Measurements from ENCODE around the gene NPY5R.

DNA sequence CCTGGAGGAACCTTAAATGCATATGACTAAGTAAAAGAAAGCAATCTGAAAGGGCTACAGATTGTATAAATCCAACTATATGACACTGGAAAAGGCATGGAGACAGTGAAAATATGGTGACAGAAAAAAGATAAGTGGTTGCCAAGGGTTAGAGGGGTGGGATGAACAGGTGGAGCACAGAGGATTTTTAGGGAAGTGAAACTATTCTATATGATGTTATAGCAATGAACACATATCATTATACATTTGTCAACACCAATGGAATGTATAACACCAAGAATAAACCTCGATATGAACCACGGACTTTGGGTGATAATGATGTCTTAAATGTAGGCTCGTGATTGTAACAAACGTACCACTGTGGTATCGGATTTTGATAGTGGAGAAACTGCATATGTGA lies 40.7 kb downstream of the NPY5R start:
- TF ChIP-seq, protein P1, sequence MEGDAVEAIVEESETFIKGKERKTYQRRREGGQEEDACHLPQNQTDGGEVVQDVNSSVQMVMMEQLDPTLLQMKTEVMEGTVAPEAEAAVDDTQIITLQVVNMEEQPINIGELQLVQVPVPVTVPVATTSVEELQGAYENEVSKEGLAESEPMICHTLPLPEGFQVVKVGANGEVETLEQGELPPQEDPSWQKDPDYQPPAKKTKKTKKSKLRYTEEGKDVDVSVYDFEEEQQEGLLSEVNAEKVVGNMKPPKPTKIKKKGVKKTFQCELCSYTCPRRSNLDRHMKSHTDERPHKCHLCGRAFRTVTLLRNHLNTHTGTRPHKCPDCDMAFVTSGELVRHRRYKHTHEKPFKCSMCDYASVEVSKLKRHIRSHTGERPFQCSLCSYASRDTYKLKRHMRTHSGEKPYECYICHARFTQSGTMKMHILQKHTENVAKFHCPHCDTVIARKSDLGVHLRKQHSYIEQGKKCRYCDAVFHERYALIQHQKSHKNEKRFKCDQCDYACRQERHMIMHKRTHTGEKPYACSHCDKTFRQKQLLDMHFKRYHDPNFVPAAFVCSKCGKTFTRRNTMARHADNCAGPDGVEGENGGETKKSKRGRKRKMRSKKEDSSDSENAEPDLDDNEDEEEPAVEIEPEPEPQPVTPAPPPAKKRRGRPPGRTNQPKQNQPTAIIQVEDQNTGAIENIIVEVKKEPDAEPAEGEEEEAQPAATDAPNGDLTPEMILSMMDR (IDR thresholded peaks at IDR 0.05; ENCODE audit: extremely low read depth in 1 of 2, insufficient read depth in 1 of 2, low read depth in 1 of 2, low read length in 2 of 2) = no peak
- TF ChIP-seq POLR2AphosphoS5 (IDR thresholded peaks at IDR 0.05; ENCODE audit: insufficient read depth, low read depth, low read length) (no peak), POLR2A (IDR thresholded peaks at IDR 0.05; ENCODE audit: low read depth, low read length) (no peak)
